DMS153 treated with DMSO at 0.1 percent for 48 hours (cell line): ENCODE data around the gene PAPPA.

ENCODE experiments used
- DNase-seq: peaks from one replicate; lab custom pipeline; 2025; ENCODE audit not compliant: unreplicated experiment; lab: John Stamatoyannopoulos, UW

PAPPA gene

GRCh38 chr9:116152390-116152789 lies 1.2 kb upstream of the PAPPA start:
- DNase-seq = peak; percentile 16

- DNase-seq = no peak
Measured at GRCh38 chr9:116152941-116153764, 438 bp upstream of the PAPPA start.

- DNase-seq = no peak
Measured at GRCh38 chr9:116154334-116154975, 864 bp downstream of the PAPPA start.

GRCh38 chr9:116154976-116155697 lies 1.5 kb downstream of the PAPPA start:
- DNase-seq = no peak

- DNase-seq = no peak
Measured at GRCh38 chr9:116155698-116156039, 2.1 kb downstream of the PAPPA start.

- DNase-seq = peak; percentile 66
Measured at GRCh38 chr9:116156621-116157314, 3.2 kb downstream of the PAPPA start.

- no peak for DNase-seq
Measured at GRCh38 chr9:116157436-116158138, 4.0 kb downstream of the PAPPA start.

GRCh38 chr9:116160676-116161571 lies 7.3 kb downstream of the PAPPA start:
- DNase-seq = no peak

- no peak for DNase-seq
Measured at GRCh38 chr9:116162241-116162781, 8.7 kb downstream of the PAPPA start.

- no peak for DNase-seq
Measured at GRCh38 chr9:116163293-116164055, 9.9 kb downstream of the PAPPA start.

GRCh38 chr9:116165912-116166311 lies 12.3 kb downstream of the PAPPA start:
- DNase-seq = no peak

GRCh38 chr9:116166713-116167112 lies 13.1 kb downstream of the PAPPA start:
- DNase-seq = no peak

GRCh38 chr9:116168231-116168630 lies 14.6 kb downstream of the PAPPA start:
- DNase-seq = no peak

- no peak for DNase-seq
Measured at GRCh38 chr9:116172216-116172615, 18.6 kb downstream of the PAPPA start.

GRCh38 chr9:116174347-116174746 lies 20.8 kb downstream of the PAPPA start:
- no peak for DNase-seq

- no peak for DNase-seq
Measured at GRCh38 chr9:116175614-116176013, 22.0 kb downstream of the PAPPA start.

- DNase-seq = no peak
Measured at GRCh38 chr9:116178481-116179211, 25.1 kb downstream of the PAPPA start.

- DNase-seq = no peak
Measured at GRCh38 chr9:116179568-116179967, 26.0 kb downstream of the PAPPA start.
